T47D (cell line): ENCODE data around the gene PCNX4.

Experiments
- DNase-seq, 2 experiments: peaks; one replicate each; pipeline versions ENCODE4 v3.0.0 to v3.0.0-alpha.2; 2011 to 2012; ENCODE audit warnings: low read depth in 1 of 2, low spot score in 1 of 2
- JUND ChIP-seq: IDR thresholded peaks from 2 replicates; pipeline ENCODE4 v1.6.1; 2012; ENCODE audit warnings: low read depth
- in situ Hi-C: cut with HindIII; loops from 2 replicates; pipeline ENCODE4 v1.10.0; 2016; ENCODE audit warnings: low sequenced_read_pairs, low pct_unique_long_range_greater_than_20kb

The PCNX4 gene

GRCh38 chr14:60188115-60188514 lies 96.4 kb downstream of the PCNX4 start:
- in situ Hi-C loops: no loop called here
- no peak for TF ChIP-seq JUND
- DNase-seq: peak in 1 of 2 experiments; percentile 49

- no peak for DNase-seq
- in situ Hi-C loops: no loop called here
These were observed 97.0 kb downstream of the PCNX4 start for GRCh38 chr14:60188696-60189095.

GRCh38 chr14:60189923-60190840 lies 98.5 kb downstream of the PCNX4 start:
- TF ChIP-seq JUND: no peak
- in situ Hi-C loops: no loop called here

More at GRCh38 chr14:60188696-60189095, 97.0 kb downstream of the PCNX4 start:
- TF ChIP-seq JUND: no peak

GRCh38 chr14:60195179-60195810 lies 103.6 kb downstream of the PCNX4 start:
- no peak for TF ChIP-seq JUND
- peak; percentile 26 to 72 for DNase-seq
- in situ Hi-C loops: no loop called here

More at GRCh38 chr14:60189923-60190840, 98.5 kb downstream of the PCNX4 start:
- DNase-seq: no peak

GRCh38 chr14:60196291-60196690 lies 104.6 kb downstream of the PCNX4 start:
- no peak for DNase-seq
- no peak for TF ChIP-seq JUND
- in situ Hi-C loops: no loop called here

- in situ Hi-C loops: no loop called here
- DNase-seq: peak in 1 of 2 experiments; percentile 33
- no peak for TF ChIP-seq JUND
These were observed 106.0 kb downstream of the PCNX4 start for GRCh38 chr14:60197629-60198303.

- no peak for TF ChIP-seq JUND
- DNase-seq: no peak
- in situ Hi-C loops: no loop called here
These were observed 107.6 kb downstream of the PCNX4 start for GRCh38 chr14:60199321-60199720.

- no peak for TF ChIP-seq JUND
- DNase-seq: no peak
- in situ Hi-C loops: no loop called here
These were observed 112.5 kb downstream of the PCNX4 start for GRCh38 chr14:60204104-60204842.

GRCh38 chr14:60204843-60205774 lies 113.4 kb downstream of the PCNX4 start:
- in situ Hi-C loops: no loop called here
- TF ChIP-seq JUND: no peak
- no peak for DNase-seq

- no peak for TF ChIP-seq JUND
- in situ Hi-C loops: no loop called here
- no peak for DNase-seq
These were observed 114.5 kb downstream of the PCNX4 start for GRCh38 chr14:60206249-60206670.

GRCh38 chr14:60206837-60207533 lies 115.3 kb downstream of the PCNX4 start:
- in situ Hi-C loops: no loop called here
- no peak for TF ChIP-seq JUND
- no peak for DNase-seq
